Stimulated activated CD4-positive, alpha-beta T cell treated with anti-CD3 and anti-CD28 coated beads, Interleukin-4, amount 100 ng/mL, for 48 hours (primary cell): ENCODE data around the gene SCML1.
A peak's percentile ranks its signal among the peaks of the same experiment; 100 is the strongest.
"Not testable (repeated sequence)": the region's sequence is repeated elsewhere in the genome, so short reads cannot be mapped to it uniquely, and the experiment has no call there.

Experiments used
- DNase-seq, 2 donors: peaks; one replicate each; pipeline ENCODE4 v3.0.0-alpha.2; 2020; ENCODE audit warnings: low read depth in 2 of 2

Gene SCML1

DNA sequence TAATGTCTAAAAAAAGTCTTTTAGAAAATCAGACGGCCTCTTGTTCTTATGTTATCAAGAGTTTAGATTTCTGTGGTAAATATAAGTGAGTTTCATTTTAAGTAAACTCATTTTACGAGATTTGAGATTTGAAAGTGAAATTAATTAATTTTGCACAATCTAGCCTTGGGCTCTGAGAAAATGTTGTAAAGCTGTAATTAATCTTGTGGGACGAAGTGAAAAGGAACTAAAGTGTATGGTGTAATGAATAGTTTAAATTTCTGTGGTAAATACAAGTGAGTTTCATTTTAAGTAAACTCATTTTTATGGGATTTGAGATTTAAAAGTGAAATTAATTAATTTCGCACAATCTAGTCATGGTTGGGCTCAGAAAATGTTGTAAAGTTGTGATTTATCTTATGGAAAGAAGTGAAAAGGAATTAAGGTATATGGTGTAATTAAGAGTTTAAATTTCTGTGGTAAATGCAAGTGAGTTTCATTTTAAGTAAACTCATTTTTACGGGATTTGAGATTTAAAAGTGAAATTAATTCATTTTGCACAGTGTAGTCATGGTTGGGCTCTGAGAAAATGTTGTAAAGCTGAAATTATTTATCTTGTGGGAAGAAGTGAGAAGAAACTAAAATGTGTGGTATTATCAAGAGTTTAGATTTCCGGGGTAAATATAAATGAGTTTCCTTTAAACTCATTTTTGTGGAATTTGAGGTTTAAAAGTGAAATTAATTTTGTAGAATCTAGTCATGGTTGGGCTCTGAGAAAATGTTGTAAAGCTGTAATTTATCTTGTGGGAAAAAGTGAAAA is 1.6 kb downstream of the SCML1 start:
- DNase-seq, result no peak

DNA sequence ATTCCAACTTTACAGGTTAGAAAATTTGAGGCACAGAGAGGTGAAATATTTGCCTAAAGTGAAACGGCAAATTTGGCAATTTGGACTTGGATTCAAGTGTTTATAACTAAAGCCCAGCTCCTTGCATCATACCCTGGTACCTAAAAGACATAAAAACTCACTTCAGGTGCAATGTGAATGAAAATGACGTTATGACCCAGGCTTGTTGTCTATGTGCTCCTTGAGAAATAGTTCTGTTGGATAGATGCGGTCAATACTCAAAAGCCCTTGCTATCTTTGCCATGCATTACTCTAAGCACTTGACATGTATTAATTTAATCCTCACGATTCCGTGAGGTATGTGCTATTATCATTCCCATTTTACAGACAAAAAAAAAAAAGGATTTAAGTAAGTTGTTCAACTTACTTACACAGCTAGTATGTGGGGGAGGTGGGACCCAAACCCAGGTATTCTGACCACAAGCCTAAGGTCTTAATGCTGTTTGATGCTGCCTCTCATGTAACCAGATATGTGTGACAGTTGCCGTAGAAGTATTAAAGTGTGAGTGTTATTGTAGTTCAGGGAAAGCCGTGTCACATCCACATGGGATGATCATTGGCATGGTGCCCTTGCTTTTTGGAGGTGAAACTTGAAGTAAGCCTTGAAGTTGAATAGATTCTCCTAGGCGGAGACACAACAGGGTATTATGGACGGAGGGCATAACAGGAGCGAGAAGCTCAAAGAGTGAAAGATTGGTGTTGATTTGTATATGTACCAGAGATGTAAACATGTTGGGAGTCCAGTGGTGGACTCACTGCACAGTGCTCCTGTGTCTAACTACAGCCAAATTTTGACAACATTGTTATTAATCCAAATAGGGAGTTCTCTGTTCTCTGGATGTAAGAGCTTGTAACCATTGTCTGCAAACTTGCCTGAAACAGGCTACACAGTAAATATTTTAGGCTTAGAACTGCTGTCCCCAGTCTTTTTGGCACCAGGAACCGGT is 3.1 kb downstream of the SCML1 start:
- DNase-seq, result no peak

DNA sequence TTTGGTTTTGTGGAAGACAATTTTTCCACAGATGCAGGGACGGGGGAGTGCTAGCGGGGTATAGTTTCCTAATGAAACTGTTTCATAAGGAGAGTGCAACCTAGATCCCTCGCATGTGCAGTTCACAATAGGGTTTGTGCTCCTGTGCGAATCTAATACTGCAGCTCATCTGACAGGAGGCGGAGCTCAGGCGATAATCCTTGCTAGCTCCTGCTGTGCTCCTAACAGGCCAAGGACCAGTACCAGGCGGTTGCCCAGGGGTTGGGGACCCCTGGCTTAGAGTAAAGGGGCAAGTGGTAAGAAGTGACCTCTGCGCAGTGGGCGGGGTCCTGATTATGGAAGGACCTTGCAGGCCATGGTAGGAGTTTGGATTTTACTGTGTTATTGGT is 3.8 kb downstream of the SCML1 start:
- no peak for DNase-seq

DNA sequence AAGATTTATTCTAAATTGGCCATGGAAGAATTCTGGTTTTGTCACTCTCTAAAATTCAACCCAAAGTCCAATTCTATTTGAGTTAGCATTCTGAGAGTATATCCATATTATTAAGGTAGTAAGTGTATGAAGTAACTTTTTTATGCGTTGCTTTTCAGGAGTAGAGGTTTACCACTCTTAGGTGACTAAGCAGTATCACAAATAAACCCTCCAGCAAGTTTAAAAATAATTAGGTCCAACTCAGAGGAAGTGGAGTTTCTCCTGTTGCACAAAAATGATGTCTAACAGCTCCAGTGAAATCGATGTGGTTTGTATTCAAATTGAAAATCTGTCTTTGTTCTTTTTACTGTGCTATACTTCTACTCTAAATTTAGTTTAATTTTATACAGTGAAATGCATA is 6.6 kb downstream of the SCML1 start:
- no peak for DNase-seq

DNA sequence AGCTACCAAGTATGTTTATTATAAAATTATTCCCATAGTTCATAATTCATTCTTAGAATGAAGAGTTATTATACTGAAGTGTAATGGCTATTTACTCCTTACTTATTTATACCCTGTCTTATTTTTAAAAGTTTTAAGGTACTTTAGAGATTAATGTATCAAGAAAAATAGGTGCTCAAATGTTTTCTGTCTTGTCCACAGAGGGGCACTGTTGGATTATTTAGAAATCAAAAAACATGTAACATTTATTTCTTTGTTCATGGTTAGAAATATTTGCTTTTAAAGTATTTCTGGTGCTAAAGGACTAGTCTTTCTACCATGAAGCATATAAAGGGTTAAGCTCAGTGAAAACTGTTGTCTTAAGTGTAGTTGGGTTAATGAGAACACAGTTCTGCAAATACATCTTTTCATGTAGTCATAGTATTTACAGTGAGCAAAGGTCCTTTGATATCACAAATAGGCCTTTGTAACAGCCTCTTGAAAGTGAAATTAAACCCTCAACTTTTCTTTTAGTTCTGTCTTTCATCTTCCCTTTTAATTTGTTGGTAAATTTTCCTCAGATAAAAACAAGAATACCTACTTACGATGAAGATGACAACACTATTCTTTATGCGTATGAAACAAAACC is 7.7 kb downstream of the SCML1 start:
- DNase-seq, result no peak

DNA sequence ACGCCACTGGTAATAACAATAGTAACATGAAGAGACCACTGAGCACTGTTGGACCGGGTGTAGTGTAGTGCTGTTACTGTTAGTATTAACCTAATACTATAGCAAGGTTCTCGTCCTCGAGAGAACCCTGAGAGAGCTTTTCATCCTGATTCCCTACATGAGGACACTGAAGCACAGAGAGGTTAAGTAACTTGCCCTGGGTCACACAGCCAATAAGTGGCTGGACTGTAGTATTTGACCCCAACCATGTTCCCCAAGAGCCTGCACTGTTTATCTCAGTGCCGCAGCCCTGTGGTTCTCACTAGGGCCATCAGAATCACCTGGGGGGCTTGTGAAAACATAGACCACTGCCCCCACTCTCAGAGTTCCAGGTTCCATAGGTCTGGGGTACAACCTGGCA is 10.4 kb downstream of the SCML1 start:
- no peak for DNase-seq

DNA sequence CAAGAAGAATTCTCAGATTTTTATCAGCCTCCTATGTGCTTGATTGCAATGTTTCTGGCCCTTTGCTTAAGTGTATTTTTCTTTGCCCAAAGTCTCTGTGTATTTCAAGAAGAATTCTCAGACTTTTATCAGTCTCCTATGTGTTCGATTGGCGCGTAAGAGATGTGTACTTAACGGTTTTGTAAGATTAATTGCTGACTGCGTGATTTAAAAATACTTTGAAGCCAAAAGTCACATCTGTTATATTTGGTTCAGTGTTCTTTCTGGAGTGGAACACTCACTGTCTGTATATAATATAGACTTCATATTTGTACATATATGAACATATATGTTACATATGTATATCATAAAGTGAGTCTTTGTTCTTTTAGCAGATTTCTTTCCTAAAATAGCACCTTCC is 11.4 kb downstream of the SCML1 start:
- no peak for DNase-seq

DNA sequence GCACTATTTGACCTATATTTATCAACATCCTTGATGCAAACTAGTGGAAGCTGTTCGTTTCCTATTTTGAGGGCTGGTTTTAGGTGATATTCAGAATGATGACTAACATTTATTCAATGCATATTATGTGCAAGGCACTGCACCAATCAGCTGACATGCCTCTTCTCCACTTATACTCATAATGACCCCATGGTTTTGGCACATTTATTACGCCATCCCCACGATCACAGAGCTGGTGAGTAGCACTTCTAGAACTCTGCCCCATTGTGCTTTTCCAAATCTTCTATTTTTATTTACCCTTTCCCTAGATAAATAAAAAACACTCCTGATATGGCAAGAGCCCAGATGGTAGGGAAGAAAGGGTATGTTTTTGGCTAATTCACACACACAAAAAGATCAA is 13.1 kb downstream of the SCML1 start:
- no peak for DNase-seq

DNA sequence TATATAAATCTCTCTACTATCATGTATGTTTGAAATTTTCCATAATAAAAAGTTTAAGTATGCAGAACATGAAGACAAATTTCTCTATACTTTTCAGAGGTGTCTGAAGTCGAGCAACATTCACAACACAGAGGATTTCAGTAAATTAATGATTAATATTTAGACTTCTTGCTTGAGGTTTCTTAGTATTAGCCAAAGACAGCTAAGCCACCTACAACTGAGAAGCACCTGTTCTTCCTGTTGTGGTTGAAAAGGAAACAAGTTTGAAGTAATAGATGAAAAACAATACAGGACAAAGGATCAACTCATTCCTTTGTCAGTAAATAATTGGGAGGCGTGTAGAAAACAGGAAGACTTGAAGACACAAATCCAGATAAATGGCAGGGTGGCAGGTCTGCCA is 21.1 kb downstream of the SCML1 start:
- DNase-seq, result no peak

DNA sequence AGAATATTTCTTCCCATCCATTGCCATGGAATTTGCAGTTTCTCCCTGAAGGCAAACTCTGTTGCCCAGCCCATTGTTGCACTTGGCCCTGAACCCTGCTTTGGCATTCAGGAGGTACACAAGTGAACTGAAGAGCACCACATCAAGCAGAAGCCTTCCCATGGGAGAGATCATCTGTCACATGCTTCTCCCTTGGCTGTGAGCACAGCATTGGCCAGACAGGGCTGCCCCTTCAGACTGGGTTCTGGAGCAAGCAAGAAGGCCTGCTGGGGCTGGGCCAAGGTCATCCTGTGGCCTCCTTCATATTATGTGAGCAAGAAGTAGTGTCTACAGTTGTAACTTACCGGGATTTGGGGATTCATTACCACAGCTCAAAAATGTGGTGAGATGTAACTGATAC is 22.7 kb downstream of the SCML1 start:
- DNase-seq, result no peak

DNA sequence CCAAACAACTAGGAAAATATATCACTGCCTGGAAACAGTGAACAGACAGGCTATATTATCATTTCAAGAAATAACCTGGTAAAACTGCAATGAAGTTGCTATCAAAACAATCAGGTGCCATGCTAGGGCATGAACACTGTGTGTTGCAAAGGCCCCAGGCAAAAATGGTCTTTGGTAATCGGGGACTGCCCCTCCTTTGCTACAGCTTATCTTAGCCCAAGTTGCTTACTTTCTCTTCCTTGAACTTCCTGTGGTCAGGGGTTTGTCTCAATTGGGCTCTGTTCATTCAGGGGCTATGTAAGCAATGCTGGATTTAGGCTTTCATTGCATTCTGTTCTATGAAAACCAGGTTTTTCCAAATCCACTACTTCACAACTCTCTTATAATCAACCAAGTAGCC is 30.4 kb downstream of the SCML1 start:
- DNase-seq, result no peak

DNA sequence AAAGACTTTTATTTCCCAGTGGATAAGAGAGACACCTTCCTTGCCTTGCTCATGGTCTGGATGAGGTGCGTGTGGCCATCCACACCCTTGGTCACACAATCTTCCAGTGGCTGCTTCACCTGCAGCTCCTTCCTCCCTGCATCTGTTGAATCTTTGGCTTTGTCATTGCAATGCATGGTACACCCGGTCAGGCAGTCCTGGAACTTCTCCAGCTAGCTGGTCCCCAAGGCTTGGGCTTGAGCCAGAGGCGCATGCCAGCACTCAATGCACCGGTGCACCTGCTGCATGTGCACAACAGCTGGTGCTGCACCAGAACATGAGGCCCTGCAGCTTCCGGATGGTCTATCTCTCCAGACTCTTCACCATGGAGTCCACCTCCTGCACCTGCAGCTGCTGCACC is 31.7 kb downstream of the SCML1 start:
- DNase-seq, result no peak

DNA sequence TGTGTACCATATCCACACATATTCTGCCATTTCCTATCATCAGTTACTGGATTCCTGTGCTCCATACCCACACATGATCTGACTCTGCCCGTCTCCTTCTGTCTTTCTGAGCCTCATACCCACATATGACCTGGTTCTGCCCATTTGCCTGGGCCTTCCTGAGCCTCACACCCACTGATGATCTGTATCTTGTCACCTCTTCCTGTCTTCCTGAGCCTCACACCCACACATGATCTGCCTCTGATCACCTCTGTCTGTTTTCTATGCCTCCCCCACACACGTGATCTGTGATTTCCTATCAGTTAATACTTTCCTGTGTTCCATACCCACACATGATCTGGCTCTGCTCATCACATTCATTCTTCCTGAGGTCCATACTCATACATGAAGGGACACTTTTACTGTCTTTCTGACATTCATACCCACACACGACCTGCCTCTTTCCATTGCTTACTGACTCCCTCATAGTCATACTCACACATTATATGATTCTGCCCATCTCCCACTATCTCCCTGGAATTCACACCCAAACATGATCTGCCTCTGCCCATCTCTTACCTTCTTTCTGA is 32.5 kb downstream of the SCML1 start:
- no peak for DNase-seq

DNA sequence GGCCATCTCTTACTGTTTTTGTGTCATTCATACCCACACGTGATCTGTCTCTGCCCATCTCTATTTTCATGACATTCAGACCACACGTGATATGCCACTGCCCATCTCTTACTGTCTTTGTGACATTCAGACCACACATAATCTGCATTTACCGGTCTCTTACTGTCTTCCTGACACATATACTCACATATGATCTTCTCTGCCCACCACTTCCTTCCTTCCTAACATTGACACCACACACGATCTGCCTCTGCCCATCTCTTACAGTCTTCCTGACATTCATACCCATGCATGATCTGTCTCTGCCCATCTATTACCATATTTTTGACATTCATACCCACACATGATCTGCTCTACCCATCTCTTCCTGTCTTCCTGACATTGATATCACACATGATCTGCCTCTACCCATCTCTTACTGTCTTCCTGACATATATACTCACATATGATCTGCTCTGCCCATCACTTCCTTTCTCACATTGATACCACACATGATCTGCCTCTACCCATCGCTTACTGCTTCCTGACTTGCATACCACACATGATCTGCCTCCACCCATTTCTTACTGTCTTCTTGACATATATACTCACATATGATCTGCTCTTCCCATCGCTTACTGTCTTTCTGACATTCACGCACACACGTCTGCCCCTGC is 36.1 kb downstream of the SCML1 start:
- DNase-seq, result no peak

DNA sequence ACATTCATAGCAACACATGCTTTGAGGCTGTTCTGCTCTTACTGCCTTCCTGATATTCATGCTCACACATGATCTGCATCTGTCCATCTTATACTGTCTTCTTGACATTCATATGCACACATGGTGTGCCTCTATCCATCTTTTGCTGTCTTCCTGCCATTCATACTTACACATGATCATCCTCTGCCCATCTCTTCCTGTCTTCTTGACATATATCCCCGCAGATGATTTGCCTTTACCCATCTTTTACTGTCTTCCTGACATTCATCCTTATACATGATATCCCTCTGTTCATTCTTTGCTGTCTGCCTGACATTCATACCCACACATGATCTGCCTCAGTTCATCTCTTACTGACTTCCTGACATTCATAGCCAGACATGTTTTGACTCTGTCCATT is 36.8 kb downstream of the SCML1 start:
- DNase-seq, result no peak

DNA sequence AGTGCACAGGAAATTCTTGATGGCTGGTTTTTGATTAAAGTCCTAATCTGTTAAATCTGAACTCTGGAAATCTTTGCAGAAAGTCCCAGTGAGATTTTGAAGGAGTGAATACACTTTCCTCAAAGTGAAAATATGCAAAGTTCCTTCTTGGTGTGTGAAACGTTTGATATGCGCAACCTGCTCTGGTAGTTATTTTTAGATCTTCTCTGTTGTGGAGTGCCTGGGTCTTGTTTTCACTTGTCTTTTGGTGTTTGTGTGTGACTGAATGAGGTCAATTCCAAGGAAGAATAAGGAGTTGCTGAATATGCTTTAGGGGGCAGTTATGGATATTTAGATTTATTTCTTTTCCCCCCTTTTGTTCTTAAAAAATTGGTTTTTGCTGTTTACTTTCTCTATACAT is 41.7 kb downstream of the SCML1 start:
- no peak for DNase-seq

DNA sequence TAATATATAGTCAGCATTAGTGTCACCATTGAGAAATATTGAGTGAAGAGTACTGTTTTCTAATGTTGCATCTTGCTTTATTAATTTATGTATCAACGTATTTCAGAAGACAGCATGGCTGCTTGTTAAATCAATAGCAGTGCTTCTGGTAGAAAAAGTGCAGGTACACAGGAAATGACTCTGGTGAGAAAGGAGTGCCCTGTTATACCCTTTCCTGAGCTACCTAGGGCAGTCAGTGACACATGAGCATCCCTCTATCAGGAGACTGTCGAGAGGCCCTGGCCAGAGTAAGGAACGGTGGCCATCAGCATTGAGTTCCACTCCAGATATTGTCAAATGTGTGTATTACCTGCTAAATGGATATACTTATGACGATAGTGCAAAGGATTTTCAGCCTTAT is 42.1 kb downstream of the SCML1 start:
- DNase-seq, result no peak

DNA sequence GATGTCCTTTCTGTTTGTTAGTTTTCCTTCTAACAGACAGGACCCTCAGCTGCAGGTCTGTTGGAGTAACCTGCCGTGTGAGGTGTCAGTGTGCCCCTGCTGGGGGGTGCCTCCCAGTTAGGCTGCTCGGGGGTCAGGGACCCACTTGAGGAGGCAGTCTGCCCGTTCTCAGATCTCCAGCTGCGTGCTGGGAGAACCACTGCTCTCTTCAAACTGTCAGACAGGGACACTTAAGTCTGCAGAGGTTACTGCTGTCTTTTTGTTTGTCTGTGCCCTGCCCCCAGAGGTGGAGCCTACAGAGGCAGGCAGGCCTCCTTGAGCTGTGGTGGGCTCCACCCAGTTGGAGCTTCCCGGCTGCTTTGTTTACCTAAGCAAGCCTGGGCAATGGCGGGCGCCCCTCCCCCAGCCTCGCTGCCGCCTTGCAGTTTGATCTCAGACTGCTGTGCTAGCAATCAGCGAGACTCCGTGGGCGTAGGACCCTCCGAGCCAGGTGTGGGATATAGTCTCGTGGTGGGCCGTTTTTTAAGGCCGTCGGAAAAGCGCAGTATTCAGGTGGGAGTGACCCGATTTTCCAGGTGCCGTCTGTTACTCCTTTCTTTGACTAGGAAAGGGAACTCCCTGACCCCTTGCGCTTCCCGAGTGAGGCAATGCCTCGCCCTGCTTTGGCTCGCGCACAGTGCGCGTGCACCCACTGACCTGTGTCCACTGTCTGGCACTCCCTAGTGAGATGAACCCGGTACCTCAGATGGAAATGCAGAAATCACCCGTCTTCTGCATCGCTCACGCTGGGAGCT is 49.5 kb downstream of the SCML1 start:
- DNase-seq, result not testable (repeated sequence)

DNA sequence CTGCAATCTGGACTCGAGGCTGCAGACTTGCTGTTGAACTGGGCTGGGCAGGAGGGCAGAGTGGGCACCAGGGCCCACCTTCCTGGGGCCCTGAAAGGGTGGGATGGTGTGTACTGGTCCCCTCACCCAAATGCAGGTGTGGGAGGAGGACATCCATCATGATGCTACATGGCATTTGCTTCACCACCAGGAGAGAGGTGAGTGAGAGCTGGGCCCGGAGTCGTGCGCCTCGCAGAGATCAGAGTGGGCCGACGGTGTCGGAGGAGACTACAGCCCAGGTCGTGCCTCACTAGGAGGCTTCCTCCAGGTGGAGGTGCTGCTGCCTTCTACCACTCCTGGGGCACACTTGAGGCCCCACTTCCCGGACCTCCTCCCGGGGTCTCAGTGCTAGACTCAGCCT is 50.3 kb downstream of the SCML1 start:
- DNase-seq, result no peak

DNA sequence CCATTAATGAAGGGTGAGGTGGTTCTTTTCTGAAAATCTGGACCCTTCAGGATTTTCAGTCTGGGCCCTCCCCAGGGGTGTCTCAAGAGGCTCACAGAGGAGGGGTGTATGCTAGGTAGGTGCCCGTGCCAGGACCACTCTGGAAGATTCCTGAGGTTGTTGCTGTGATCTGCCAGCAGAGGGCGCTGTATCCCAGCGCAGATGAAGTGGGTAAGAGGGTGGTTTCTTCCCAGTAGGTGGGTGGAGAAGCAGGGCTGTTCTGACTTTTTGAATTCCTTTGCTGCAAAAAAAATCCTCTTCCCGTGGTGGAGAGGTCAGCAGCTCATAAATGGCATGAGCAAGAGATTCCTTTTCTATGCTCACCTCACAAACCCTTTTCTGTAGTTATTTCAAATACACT is 51.1 kb downstream of the SCML1 start:
- peak in 1 of 2 donors; percentile 7 for DNase-seq
